Measurements from ENCODE around the gene PIAS3. TPM values are rescaled to one million over a fixed set of nuclear protein-coding genes. Genes with fewer than 3 reads are reported as not detected.
A peak's percentile ranks its signal among the peaks of the same experiment; 100 is the strongest.

PIAS3 gene
- total RNA-seq, 2 donors from 2014 or later, result 14.1 to 15.8 TPM

GRCh38 chr1:145874646-145875045 is 15.8 kb upstream of the PIAS3 start:
- no peak overlapping the region for H3K27ac ChIP-seq
- no peak for DNase-seq
- H3K36me3 ChIP-seq, result no peaks in the 10 kb centered on the region
- H3K9ac ChIP-seq (ENCODE audit: low read depth in 2 of 2, low read length in 2 of 2), result no peak overlapping the region
- no peaks in the 10 kb centered on the region for H3K9me3 ChIP-seq
- TF ChIP-seq CTCF (IDR thresholded peaks at IDR 0.05), result no peak
- intact Hi-C loops (cut with DNase I), result no loop called here
- peaks cover 7% of the 10 kb centered on the region for H3K27me3 ChIP-seq
- no peak overlapping the region for H3K4me3 ChIP-seq
- H3K4me1 ChIP-seq, result peaks cover 2% of the 10 kb centered on the region

- H3K9me3 ChIP-seq, result no peaks in the 10 kb centered on the region
- peak overlapping the region; percentile 51 to 64 for H3K9ac ChIP-seq (ENCODE audit: low read depth in 2 of 2, low read length in 2 of 2)
- intact Hi-C loops (cut with DNase I), result no loop called here
- peaks cover 2% of the 10 kb centered on the region for H3K4me1 ChIP-seq
- peak; percentile 31 for DNase-seq
- no peak for TF ChIP-seq CTCF (IDR thresholded peaks at IDR 0.05)
- peak overlapping the region; percentile 23 for H3K4me3 ChIP-seq
- H3K27me3 ChIP-seq, result peaks cover 7% of the 10 kb centered on the region
- H3K27ac ChIP-seq, result peak overlapping the region; percentile 67
- no peaks in the 10 kb centered on the region for H3K36me3 ChIP-seq
These were observed 13.4 kb upstream of the PIAS3 start for GRCh38 chr1:145871994-145872924.

- DNase-seq, result no peak
- Histone ChIP-seq H3K4me3 (no peak overlapping the region), H3K4me1 (peaks cover 2% of the 10 kb centered on the region), H3K36me3 (no peaks in the 10 kb centered on the region), H3K27ac (no peak overlapping the region), H3K9me3 (no peaks in the 10 kb centered on the region), H3K9ac (ENCODE audit: low read depth in 2 of 2, low read length in 2 of 2) (no peak overlapping the region), H3K27me3 (peaks cover 11% of the 10 kb centered on the region)
- no peak for TF ChIP-seq CTCF (IDR thresholded peaks at IDR 0.05)
- intact Hi-C loops (cut with DNase I), result no loop called here
These were observed 9.4 kb upstream of the PIAS3 start for GRCh38 chr1:145868232-145868631.

- peaks cover 5% of the 10 kb centered on the region for H3K4me1 ChIP-seq
- no peak for DNase-seq
- no peak overlapping the region for H3K9ac ChIP-seq (ENCODE audit: low read depth in 2 of 2, low read length in 2 of 2)
- intact Hi-C loops (cut with DNase I), result no loop called here
- H3K27ac ChIP-seq, result no peak overlapping the region
- peaks cover 4% of the 10 kb centered on the region for H3K27me3 ChIP-seq
- TF ChIP-seq CTCF (IDR thresholded peaks at IDR 0.05), result no peak
- H3K36me3 ChIP-seq, result no peaks in the 10 kb centered on the region
- no peak overlapping the region for H3K4me3 ChIP-seq
- no peaks in the 10 kb centered on the region for H3K9me3 ChIP-seq
These were observed 4.6 kb upstream of the PIAS3 start for GRCh38 chr1:145863282-145864018.

GRCh38 chr1:145859491-145860023 is 676 bp upstream of the PIAS3 start:
- peak; percentile 93 for DNase-seq
- H3K36me3 ChIP-seq, result no peaks in the 10 kb centered on the region
- peak overlapping the region; percentile 91 for H3K27ac ChIP-seq
- peak overlapping the region; percentile 73 for H3K4me3 ChIP-seq
- intact Hi-C loops (cut with DNase I), result no loop called here
- no peaks in the 10 kb centered on the region for H3K27me3 ChIP-seq
- no peak for TF ChIP-seq CTCF (IDR thresholded peaks at IDR 0.05)
- H3K9me3 ChIP-seq, result no peaks in the 10 kb centered on the region
- peak overlapping the region; percentile 82 to 98 for H3K9ac ChIP-seq (ENCODE audit: low read depth in 2 of 2, low read length in 2 of 2)
- H3K4me1 ChIP-seq, result peaks cover 5% of the 10 kb centered on the region
